ENCODE data around the gene CYFIP1. TPM values are rescaled to one million over a fixed set of nuclear protein-coding genes. Genes with fewer than 3 reads are reported as not detected.
"Not testable (repeated sequence)": the region's sequence is repeated elsewhere in the genome, so short reads cannot be mapped to it uniquely, and the experiment has no call there.

Gene CYFIP1
- 55.8 and 80.3 TPM in 2 replicates for total RNA-seq (2014; rRNA removed; shearing (Covaris generic))

DNA sequence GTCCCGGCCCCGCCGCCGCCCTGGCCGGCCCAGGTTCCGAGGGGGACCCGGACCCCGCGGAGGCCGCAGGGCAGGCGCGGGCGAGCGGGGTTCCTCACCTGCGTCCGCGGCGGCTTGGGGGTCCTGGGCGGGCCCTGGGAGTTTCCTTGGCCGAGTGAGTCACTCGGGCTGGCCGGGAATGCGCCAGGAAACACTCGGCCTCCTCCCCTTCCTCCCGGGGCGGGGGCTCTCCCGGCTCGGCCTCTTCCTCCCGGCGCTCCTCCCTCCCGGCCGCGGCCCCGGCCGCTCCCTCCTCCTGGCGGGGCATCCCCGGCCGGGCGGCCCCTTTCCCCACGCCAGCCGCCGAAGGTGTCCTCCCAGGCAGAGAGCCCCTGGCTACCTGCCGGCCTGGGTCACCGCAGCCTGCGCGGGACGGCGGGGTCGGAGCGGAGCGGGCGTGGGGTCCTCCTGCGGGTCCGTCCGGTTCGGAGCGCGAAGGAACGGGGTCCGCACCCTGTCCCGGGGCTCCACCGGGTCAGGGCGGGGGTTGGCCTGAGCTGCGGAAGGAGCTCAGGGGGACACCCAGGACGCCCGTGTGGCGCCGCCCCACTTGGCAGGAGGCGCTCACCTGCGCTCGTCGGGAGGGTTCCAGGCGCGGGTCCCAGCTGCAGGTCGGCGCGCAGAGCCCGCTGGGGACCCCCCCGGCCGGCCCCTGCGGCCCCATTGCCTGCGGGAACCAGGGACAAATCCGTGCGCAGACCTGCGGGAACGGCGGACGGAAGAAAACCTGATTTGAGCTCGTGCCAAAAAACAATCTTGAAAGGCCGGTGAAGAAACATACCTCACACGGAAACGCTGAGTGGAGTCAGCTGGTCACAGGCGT is at the start of gene CYFIP1:
TSS of gene CYFIP1 (minus strand) at position 180 of the 862 bp plus-strand sequence. CDS start 33,083 bp downstream, outside the sequence.
- DNase-seq (ENCODE audit: low read depth): peak; percentile 93

DNA sequence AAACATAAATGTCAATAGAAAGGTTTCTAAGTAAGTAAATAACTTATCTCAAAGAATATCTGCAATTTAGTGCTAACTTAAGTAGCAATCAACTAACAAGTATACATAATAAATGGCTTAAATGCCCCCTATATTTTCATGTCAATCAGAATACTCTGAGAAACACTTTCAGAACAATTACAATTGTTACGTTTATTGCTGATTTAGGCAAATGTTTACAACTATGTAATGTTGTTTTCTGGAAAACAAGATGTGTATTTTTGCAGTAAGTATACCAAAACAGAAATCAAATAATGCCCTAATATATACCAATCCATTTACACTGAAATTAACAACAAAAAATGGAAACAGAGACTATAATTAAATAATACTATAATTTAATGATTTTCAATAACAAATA is 46.0 kb upstream of the CYFIP1 start:
- DNase-seq (ENCODE audit: low read depth): no peak

DNA sequence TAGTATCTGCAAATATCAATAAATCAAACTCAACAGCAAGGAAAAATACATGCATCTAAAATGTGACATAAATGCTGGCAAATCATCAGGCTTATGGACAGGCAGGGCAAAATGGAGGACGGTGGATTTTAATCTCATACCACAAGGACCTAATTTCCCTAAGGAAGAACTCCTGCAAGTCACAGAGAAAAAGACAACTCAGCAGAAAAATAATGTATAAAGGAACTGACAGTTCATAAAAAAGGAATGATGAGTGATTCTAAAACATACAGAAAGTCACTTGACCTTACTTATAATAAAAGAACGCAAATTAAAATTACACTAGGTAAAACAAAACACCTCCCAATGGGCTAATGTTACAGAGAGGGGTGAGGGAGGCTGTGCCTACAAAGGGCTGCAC is 42.0 kb upstream of the CYFIP1 start:
- DNase-seq (ENCODE audit: low read depth): no peak

DNA sequence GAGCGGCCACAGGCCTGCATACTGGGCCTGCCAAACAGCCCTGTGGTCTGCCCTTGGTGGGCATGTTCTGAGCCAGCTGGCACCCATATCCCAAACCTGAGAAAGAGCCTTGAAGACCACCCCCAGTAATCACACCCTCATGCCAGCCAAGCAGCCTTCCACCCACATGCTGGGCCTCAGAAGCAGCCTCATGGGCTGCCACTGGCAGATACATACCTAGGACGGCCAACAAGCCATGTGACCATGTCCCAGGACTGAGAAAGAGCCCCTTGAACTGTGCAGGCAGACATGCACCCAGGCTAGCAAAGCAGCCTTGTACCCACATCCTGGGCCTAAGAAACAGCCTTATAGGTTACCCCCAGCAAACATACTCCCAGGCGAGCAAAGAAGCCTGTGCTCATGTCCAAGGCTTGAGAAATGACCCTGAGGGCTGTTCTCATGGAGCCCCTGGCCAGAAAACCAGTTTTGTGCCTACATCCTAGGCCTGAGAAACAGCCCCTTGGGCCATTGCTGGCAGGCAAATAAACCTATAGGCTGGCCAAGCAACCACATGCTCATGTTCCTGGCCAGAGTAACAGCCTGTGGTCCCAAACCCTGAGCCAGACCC is 34.3 kb upstream of the CYFIP1 start:
- DNase-seq (ENCODE audit: low read depth): no peak

DNA sequence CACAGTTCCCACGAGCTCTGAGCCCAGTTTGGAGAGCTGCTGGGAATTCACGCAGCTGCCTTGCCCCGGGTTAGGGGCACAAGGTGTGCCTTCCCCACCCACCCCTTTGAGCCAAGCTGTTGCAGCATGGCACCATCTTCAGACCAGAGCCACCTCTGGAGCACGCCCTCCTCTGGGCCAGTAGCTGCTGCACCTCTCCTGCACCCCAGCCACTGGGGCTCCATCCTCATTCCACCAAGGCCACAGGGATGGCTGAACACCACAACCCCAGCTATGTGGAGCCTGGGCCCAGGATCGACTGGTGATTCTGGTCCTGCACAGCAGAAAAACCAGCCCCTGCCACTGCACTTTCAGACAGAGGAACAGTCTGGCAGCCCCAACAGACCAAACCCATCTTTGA is 33.5 kb upstream of the CYFIP1 start:
- no peak for DNase-seq (ENCODE audit: low read depth)

DNA sequence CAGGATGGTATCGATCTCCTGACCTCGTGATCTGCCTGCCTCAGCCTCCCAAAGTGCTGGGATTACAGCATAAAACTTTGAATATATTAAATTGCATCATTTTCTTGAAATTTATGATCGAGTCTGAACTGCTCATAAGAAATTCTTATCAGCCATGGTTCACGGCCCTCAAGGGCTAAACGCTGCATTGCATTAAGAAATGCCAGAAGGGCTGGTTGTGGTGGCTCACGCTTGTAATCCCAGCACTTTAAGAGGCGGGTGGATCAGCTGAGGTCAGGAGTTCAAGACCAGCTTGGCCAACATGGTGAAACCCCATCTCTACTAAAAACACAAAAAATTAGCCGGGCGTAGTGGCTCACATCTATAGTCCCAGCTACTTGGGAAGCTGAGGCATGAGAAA is 32.4 kb upstream of the CYFIP1 start:
- not testable (repeated sequence) for DNase-seq (ENCODE audit: low read depth)

DNA sequence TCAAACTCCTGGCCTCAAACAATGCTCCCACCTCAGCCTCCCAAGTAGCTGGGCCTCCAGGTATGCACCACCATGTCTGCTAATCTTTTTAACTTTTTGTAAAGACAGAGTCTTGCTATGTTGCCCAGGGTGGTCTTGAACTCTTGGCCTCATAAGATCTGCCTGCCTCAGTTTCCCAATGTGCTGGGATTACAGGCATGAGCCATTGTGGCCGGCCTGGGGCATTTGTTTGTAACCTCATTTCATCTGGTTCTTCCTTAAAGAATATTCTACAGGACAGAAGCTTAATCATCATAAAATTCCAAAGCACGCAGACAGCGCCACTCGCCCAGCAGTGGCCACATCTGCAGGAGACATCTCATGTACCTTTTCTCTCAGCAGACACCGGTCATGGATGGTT is 23.6 kb upstream of the CYFIP1 start:
- no peak for DNase-seq (ENCODE audit: low read depth)

DNA sequence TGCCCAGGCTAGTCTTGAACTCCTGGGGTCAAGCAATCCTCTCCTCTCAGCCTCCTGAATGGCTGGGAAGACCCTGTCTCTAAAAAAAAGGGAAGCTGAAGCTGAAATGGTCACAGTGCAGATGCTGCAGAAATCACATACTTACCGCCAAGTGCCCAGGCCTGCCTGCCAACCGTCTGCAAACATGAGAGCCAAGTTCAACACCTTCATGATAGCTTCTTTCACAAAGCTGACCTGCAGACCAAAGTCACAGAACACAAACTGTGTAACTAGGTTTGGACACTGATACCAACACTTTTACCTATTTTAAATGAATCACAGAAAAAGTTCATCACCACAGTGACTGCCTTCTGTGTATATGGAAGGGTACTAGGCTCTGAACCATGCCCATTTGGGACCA is 22.8 kb upstream of the CYFIP1 start:
- no peak for DNase-seq (ENCODE audit: low read depth)

DNA sequence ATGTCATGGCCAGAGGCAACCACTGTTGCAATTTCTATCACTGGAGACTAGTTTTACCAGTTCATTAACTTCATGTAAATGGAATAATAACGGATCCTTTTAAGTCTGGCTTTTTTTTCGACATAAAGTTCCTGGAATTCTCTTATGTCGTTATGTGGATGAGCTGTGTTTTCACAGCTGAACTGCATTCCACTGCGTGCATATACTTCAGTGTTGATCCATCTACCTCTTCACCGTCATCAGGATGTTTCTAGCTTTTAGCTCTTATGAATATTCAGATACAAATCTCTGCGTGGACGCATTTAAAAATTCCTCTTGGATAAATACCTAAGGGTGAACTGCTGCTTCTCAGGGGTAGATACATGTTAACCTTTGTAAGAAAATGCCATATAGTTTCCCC is 15.6 kb upstream of the CYFIP1 start:
- no peak for DNase-seq (ENCODE audit: low read depth)

DNA sequence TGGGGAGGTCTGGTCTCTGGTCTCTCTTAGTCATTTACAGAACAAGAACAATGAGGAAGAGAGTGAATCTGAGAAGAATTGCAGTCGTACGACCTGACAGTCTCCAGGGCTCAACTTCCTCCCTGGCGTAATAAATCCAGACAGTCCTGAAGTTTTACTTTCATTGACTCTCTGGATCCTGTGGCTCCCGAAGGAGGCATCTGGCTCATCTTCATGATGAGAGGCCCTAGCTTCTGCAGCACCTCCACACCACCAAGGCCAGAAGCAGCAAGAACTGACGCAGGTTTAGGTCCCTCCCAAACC is 11.8 kb upstream of the CYFIP1 start:
- no peak for DNase-seq (ENCODE audit: low read depth)

DNA sequence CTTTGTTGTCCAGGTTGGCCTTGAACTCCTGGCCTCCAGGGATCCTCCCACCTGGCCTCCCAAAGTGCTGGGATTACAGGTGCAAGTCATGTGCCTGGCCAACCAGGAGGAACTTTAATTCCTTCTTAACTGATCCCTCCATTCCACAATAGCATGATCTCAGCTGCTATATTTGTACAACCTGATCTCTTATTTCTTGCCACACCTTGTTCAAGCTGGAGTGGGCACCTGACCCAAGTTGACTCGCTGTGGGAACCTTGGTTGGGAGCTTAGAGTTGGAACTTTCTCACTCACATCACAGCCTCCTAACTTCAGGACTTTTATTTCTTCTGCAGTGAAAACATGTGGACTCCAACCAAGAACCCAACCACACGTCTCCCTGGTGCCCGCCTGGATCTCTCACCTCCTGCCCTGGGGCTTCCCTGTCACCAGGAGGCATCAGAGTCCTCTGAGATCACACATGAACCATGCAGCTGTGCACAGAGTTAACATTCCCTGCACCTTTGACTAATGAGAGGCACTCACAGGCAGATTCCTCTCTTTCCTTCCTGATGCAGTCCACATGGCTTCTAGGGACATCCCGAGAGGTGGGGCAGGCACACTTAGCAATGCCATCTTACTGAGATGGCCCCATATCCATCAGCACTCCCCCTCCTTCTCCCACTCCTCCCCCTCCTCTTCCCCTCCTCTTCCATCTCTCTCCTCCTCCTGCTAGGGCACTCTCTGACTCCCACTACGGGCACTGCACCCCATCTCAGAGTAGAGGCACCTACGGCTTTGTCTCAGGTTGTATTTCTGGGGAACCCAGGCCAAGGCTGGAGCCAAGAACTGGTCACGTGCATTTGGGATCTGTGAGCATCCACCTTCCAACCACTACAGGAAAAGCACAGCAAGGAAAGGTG is 9.7 kb upstream of the CYFIP1 start:
- peak; percentile 5 for DNase-seq (ENCODE audit: low read depth)

DNA sequence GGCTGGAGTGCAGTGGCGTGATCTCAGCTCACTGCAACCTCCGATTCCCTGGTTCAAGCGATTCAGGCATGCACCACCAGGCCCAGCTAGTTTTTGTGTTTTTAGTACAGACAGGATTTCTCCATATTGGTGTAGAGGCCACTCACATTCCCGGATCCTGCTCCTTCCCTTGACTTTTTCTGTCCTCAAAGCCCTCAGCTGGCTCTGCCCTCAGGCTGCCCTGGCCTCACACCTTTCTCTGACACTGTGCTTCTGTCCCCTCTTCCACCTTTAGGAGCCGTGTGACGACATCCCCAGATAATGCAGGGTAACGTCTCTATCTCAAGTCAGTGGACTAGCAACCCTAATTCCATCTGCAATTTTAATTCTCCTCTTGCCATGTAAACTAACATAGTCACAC is 8.6 kb upstream of the CYFIP1 start:
- DNase-seq (ENCODE audit: low read depth): no peak

DNA sequence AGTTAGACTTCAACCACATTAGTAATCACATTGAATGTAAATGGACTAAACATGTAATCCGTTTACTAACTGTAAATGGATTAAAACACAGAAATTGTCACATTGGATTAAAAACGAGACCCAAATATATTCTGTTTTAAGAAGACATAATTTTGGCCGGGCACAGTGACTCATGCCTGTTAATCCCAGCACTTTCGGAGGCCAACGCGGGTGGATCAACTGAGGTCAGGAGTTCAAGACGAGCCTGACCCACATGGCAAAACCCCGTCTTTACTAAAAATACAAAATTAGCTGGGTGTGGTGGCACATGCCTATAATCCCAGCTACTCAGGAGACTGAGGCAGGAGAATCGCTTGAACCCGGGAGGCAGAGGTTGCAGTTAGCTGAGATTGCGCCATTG is 1.8 kb upstream of the CYFIP1 start:
- DNase-seq (ENCODE audit: low read depth): not testable (repeated sequence)

DNA sequence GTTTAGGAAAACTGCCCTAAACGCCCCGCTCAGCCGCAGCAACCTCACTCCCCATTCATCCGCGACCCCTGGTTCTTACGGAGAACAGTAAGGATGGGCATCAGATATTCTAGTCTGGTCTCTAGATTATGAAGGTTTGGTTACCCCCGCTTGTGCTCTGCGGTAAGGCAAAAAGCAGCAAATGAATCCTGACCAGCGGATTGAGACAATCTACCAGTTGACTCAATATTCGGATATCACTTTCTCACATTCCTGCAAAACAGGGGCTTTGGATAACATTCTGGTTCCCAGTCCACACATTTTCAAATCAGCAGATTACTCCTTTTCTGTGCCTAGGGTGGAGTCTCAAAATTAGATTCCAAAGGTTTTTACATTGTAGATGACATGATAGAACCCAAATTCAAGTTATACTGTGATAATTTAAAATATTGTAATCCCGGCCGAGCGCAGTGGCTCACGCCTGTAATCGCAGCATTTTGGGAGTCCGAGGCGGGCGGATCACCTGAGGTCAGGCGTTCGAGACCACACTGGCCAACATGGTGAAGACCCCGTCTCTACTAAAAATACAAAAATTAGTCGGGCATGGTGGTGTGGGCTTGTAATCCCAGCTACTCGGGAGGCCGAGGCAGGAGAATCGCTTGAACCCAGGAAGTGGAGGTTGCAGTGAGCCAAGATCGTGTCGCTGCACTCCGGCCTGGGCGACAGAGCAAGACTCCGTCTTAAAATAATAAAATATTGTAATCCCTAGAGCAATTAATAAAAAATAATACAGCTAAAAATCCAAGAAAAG is 1.1 kb upstream of the CYFIP1 start:
- no peak for DNase-seq (ENCODE audit: low read depth)

DNA sequence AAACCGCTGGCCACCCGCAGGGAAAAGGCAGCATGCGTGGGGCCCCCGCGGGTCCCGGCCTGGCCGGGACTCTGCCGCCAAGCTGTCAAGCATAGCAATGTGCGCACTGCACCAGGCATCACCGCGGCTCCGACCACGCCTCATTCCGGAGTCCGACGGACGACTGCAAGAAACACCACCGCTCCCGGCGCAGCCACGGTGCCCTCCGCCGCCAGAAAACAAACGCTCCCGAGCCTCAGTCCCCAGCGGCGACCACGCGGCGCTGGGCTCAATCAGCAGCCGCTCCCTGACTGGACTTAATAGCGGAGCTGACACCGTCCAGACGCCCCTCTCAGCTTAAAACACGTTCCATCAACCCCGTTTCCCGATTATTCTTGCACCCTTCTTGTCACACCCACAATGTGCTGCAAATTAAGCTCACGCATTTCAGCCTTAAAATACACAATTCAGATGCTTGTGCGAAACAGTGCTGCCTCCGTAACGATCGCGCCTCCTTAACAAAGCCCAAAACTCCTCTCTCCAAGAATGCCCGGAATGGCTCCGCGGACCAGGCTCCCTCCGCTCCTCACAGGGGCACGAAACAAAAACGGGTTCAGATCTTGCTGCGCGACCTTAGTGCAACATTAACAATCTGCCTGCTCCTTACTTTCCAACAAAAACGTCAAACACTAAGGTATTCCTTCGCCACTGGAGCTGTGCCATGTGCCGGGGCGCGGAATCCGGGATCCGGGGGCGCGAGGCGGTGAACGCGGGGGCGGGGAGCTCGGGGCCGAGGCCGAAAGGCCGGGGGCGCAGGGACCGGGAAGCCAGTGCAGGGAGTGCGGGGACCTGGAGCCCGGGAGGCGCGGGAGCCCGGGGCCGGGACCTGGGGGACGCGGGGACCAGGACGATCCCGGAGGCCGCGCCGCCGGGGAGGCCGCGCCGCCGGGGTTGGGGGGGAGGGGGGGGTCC is 655 bp downstream of the CYFIP1 start:
- peak; percentile 62 for DNase-seq (ENCODE audit: low read depth)

DNA sequence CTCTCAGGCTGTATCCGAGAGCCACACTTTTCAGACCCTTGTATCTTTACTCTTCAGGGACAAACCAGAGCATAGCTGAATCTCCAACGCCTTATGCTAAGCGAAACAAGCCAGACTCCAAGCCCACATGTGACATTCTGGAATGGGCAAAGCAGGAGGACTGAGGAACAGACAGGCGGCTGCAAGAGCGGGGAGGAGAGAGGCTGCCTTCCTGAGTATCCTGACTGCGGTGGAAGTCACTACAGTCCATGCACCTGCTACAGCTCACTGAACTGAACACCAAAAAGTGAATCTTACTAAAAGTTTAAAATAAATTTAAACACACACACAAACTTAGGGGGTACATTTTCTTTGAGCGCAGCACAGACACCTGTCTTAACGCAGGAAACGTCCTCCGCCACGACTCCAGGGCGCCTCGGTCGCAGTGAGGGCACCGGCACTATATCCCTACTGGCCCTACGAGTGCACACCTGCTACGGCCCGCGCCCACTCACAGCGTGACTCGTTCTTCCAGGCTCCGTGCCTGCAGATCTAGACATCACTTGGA is 1.4 kb downstream of the CYFIP1 start:
- DNase-seq (ENCODE audit: low read depth): no peak

DNA sequence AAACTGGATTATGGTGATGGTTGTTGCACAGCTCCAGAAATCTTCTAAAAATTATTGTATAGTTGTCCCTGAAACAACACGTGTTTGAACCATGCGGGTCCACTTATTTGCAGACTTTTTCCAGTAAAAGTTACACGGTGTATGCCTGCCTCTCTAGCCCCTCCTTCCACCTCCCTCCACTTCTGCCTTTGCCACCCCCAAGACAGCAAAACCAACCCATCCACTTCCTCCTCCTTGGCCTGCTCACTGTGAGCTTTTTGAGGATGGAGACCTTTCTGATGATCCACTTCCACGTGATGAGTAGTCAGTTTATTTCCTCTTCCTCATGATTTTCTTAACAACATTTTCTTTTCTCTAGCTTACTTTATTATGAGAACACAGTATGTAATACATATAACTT is 5.4 kb downstream of the CYFIP1 start:
- DNase-seq (ENCODE audit: low read depth): no peak

DNA sequence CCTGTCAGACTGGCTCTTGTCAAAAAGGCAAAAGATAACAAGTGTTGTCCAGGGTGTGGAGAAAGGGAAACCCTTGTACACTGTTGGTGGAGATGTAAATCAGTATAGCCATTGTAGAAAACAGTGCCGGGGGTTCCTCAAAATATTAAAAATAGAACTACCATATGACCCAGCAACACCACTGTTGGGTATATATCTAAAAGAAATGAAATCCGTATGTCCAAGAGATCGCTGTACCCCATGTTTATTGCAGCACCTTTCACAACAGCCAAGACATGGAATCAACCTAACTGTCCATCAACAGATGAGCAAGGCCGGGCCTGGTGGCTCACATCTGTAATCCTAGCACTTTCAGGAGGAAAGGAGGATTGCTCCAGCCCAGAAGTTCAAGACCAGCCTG is 6.2 kb downstream of the CYFIP1 start:
- DNase-seq (ENCODE audit: low read depth): no peak

DNA sequence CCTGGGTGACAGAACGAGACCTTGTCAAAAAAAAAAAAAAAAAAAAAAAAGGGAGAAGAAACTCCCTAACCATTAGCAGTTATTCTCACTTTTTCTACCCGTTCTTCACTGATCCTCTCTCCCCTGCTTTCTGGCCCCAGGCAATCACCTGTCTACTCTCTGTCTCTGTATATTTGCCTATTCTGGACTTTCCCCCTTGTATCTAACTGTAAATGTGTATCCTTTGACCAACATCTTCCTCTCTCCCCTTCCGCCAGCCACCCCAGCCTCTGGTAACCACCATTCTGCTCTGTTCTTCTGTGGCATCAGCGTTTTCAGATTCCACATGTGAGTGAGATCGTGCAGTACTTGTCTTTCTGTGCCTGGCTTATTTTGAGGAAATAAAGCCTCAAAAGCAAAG is 6.9 kb downstream of the CYFIP1 start:
- DNase-seq (ENCODE audit: low read depth): no peak

DNA sequence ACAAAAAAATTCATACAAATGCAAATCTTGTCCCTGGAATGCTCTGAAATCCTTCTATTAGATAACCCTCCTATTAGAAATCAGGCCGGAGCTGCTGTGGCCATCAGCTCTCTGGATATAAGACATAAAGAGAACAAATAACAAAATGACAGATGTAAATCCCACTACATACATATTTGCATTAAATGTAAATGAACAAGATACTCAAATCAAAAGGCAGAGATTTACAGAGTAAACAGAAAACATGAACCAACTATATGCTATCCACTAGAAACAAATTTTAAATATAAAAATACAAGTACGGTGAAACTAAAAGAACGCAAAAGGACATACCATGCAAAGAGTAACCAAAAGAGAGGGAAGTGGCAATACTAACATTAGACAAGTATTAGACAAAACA is 10.7 kb downstream of the CYFIP1 start:
- no peak for DNase-seq (ENCODE audit: low read depth)
